Fibroblast of skin of left quadriceps (primary cell): ENCODE results near the gene ALKBH1.
"Not testable (repeated sequence)": the region's sequence is repeated elsewhere in the genome, so short reads cannot be mapped to it uniquely, and the experiment has no call there.

Experiments
- DNase-seq, 2 experiments: peaks; one replicate each; pipeline ENCODE4 v3.0.0-alpha.2; 2013; ENCODE audit warnings: low read depth in 2 of 2

Gene ALKBH1

DNA sequence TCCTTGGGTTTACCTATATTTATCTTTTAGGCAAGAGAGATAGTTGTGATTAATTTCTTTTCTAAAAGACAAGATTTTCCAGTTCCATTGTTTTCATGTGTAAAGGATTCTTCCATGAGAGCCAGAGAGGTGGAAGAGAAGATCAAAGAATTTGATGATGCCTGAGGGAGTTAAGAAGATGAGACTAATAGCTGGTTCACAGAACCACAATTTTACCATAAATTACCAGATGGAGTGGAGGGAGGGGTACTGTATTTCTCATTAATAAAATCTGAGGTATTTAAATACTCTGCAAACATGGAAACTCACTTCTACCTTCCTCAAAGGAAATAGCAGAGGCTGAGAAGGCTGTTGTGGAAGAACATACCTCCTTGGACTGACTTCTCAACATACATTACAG, 34.6 kb downstream of the ALKBH1 start:
- DNase-seq, result no peak

DNA sequence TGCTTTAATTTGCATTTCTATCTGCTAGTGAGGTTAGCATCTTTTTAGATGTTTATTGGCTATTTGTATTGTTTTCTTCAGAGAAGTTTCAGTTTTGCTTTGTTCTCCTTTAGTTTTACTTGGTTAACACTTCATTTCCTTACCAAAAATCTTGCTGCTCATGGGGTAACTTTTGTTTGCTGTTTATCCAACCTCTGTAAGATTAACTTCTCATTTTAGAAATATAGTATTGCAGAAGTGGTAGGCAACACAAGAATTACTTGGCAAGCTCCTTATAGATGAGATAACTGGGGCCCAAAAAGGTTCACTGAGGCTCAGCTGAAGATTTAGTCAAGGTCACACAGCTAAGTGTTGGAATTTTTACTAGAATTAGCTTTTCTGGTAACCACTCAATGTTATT, 40.5 kb downstream of the ALKBH1 start:
- no peak for DNase-seq

DNA sequence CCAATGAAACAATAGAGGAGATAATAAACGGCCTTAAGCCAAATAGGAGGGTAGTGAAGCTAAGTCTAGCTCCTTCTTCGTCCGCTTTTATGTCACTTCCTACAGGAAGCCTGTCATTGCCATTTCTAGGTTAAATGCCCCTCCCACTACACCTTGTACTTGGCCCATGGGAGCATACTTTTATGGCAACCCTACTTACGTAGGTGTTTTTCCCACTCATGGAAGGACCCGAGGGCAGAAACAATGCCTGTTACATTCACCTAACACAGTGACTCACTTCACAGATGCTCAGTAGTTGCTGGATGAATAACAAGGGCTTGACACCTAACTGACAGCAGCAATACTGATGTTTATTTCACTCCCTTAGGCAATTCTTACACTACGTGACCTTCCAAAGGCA, 44.5 kb downstream of the ALKBH1 start:
- DNase-seq, result no peak

DNA sequence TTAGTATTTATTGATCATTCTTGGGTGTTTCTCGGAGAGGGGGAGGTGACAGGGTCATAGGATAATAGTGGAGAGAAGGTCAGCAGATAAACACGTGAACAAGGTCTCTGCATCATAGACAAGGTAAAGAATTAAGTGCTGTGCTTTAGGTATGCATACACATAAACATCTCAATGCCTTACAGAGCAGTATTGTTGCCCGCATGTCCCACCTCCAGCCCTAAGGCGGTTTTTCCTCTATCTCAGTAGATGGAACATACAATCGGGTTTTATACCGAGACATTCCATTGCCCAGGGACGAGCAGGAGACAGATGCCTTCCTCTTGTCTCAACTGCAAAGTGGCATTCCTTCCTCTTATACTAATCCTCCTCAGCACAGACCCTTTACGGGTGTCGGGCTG, 46.3 kb downstream of the ALKBH1 start:
- DNase-seq, result not testable (repeated sequence)

DNA sequence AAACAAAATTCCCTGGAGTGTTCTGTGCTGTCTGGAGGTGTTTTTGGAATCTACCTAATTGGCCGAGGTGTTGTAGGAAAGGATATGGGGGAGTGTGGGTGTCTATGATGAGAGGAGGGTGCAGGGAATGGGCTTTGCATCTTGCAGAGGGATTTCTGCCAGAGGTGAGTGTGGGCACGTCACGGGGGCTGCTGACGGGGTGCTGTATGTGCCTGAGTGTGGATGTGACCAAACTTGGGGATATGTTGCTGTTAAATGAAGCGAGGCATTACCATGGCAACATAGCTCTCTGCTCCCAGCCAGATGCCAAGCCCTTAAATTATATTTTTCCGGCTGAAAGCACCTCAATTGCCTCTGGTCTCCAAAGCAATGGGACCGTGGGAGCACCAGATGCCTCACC, 47.1 kb downstream of the ALKBH1 start:
- DNase-seq, result no peak

DNA sequence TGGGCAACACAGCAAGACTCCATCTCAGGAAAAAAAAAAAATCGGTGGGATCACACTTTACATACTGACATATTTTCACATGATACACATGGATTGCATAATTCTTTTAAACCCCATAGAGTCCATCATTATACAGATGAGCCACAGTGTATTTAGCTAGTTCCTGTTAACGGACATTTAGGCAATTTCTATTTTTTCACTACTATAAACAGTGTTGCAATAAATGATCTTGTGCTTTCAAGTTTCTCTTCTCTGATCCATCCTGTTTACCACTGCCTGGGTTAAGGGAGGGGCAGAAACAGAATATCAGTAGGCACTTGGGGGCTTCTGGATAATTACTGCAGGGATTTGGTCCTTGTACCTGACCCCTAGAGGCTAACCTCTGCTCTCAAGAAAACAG, 48.0 kb downstream of the ALKBH1 start:
- DNase-seq, result no peak

DNA sequence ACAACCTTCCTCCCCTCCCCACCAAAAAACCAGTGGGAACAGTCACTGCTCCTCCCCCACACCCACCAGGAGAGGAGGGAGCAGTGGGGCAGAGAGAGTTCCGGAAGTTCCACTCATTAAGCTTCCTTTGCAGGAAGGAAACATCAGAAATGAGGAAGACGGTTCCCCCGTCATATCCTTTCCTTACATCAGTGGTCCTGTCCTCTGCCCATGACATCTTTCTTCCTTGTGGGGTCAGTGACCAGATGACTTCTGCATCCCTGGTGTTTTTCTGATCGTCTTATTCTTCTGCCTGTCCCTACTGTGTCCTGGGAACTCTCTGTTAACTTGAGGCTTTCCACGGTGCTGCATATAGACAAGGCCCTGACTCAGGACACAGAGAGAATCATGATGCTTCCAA, 50.5 kb downstream of the ALKBH1 start:
- no peak for DNase-seq

DNA sequence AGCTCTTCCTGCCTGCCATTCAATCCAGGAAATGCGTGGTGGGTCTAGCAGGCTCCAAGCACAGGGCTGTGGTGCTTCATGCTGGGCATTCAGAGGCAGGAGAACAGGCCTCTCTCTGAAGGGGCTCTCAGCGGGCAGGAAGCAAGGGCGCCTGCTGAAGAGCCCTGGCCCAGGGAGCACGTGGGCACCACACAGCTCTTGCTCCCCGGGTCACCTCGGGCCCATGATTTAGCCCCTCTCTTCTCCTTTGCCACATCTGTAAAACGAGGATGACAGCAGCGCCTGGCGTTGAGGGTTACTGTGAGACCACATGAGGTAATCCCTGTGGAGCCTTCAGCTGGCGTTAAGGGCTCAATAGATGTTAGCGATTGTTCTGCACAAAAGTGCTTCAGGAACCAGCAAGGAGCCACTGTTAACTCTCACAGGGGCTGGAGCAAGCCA, 53.8 kb downstream of the ALKBH1 start:
- no peak for DNase-seq

DNA sequence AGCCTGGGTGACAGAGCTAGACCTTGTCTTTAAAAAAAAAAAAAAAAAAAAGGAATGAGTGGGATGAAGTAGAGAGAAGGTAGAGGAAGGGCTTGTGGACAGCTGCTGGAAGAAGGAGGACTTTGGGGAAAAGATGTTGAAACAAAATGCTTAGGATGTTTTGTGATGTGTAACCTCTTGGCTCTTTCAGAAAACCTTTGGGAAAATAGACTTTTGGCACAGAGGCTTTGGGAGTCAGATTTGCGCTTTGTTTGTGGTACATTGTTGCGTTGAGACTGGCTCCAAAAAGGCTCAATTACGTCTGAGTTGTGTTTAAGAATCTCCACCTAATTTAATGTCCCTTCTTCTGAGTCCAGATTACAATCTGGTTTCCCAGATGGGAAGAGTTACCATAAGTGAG, 58.5 kb downstream of the ALKBH1 start:
- no peak for DNase-seq

DNA sequence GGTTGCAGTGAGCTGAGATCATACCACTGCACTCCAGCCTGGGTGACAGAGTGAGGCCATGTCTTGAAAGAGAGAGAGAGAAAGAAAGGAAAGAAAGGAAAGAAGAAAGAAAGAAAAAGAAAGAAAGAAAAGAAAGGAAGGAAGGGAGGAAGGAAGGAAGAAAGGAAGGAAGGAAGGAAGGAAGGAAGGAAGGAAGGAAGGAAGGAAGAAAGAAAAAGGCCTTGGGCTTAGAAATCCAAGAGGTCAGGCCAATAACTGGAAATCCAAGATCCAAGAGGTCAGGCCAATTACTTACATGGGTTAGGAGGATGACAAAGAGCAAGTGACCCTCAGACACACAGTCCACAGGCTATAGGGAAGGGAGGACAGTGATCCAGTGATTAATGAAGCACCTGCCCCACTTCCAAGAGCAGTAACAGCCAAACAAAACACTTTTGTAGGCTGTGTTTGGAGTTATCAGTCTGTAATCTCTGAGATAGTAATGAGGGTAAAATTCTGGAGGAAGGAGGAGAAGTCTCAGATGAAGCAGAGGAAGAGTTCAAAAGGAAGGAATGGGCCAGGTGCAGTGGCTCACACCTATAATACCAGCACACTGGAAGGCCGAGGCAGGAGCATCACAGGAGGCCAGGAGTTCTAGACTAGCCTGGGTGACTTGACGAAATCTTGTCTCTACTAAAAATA, 59.2 kb downstream of the ALKBH1 start:
- DNase-seq, result no peak

DNA sequence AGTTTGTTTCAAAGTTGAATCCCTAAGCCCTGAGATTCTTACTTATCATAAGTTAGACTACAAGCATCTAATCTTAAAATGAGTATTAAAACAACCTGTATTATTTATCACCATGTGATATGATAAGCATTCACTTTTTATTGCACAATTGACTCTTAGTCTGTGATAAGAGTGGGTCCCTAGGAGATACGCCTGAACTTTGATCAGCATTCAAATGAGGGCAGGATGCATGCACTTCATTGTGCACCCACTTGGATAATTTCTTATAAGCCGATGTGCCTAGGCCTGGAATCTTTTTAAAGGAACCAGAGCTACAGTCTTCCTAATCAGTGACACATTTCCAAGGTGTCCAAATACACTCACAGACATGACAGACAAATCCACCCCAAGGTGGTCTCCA, 60.0 kb downstream of the ALKBH1 start:
- DNase-seq, result no peak

DNA sequence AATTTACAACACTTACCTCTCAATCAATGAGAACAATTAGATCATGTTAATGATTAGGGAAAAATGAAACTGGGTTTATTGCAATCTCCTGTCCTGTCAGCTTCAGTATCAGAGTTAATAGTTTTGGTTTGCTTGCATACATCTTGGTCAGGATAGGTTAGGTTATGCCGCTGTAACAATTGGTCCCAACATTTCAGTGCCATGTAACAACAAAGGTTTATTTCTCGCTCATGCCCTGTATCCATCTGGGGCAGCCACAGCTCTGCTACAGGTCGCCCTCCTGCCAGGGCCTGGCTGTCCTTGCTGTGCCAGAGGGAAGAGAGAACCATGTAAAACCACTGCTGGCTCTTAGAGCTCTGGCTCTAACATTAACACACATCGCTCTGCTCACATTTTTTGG, 60.9 kb downstream of the ALKBH1 start:
- no peak for DNase-seq

DNA sequence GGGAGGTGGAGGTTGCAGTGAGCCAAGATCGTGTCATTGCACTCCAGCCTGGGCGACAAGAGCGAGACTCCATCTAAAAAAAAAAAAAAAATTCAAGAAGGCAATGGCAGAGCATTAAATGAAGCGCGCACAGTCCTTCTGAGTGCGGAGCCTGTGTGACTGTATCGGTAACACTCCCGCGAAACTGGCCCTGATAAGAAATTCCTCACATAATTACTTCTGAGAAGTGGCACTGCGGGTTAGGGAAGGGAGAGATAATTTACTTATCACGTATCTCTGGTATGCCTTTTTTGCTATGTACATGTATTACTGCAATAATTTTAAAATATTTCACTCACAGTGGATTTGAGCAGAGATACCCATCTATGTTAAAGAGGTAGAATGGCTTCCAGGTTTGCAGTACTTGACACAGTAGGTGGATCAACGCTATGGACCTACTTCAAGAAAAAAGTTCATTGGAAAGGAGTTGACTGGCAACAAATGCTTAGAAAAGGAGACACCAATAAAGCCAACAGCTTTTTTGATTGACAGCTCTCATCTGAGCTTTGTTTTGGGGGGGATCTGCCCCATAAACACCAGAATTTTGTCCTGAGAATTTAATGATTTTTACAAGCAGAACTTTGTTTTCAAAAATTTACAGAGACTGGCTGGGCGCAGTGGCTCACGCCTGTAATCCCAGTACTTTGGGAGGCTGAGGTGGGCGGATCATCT, 62.1 kb downstream of the ALKBH1 start:
- DNase-seq, result no peak

DNA sequence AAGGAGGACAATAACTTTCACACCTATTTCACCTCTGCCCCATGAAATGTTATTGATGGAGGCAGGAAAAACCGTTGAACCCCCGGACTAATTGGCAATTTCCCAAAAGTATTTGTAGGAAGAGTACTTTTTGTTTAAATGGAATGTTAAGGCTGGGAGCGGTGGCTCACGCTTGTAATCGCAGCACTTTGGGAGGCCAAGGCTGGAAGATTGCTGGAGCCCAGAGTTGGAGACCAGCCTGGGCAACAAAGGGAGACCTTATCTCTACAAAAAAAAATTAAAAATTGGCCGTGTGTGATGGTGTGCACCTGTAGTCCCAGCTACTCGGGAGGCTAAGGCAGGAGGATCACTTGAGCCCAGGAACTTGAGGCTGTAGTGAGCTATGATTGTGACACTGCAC, 65.4 kb downstream of the ALKBH1 start:
- DNase-seq, result no peak

DNA sequence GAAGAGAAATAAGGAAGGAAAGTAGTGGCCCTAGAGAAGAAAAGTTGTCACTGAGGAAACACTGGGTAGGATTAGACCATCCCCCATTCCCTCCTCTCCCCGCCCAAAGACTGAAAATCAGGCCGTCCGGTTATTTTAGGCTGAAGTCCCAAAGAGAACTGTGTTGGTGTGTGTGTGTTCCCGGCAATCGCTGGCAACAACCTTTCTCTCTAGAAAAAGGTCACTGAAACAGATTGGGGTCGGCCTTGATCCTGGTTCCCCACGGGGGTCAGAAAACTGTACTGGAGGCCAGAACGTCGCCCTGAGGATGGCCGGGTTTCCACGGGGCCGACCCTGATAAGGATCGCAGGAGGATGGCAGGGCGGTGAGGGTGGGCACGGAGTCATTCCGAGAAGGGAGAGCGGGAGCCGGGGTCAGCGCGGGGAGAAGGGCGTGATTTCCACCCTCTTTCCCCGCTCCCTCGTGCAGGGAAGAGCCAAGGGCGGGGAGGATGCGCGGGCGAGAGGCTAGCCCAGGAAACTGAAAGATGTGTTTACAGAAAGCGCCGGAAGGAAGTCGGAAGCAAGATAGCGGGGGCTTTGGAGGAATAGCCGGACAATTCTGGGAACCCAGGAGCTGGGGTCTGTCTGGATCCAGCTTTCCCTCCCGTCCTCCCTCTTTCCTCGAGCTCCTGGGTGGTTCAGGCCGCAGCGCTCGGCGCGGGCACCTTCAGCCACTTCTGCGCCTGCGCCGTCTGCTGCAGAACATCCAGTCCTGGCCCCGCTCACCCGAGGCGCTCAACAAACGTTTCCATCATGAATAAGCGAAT, 66.1 kb downstream of the ALKBH1 start:
- DNase-seq, result peak; percentile 20 to 31

DNA sequence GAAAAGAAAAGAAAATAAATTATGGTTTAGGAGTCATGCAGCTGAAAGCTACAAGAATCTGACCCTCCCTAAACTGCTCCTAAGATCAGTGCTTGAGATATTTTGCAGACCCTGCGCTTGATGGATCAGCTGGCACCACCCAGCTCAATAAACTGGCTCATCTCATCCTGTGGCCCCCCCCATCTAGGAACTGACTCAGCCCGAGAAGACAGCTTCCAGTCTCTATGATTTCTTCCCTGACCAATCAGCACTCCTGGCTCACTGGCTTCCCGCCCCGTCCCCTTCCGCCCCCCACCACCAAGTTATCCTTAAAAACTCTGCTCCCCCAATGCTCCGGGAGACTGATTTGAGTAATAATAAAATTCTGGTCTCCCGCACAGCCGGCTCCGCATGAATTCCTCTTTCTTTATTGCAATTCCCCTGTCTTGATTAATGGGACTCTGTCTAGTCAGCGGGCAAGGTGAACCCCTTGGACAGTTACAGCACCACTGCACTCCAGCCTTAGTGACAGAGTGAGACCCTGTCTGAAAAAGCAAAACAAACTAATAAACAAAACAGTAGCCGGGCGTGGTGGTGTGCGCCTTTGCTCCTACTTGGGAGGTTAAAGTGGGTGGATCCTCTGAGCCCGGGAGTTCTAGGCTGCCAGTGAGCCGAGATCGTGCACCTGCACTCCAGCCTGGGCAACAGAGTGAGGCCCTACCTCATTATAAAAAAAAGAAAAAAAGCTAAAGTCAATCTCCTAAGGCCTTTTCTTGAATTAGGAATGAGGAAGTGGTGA, 66.9 kb downstream of the ALKBH1 start:
- DNase-seq, result no peak

DNA sequence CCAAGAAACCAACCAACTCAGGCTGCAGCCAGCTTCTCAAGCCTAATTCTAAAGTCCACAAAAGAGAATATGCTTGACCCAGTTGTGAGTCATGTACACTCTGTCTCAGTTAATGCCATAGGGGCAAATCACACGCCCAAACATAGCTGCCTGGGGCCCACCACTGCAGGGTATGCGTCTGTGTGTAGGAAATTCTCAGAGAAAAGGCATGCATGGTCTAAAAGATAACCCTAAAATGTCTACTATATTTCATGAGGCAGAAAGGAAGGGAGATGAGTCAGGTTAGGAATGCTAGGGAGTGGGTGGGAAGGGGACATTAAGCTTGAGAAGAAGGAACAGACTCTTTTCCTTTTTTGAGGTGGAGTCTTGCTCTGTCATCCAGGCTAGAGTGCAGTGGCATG, 69.1 kb downstream of the ALKBH1 start:
- peak; percentile 63 to 69 for DNase-seq

DNA sequence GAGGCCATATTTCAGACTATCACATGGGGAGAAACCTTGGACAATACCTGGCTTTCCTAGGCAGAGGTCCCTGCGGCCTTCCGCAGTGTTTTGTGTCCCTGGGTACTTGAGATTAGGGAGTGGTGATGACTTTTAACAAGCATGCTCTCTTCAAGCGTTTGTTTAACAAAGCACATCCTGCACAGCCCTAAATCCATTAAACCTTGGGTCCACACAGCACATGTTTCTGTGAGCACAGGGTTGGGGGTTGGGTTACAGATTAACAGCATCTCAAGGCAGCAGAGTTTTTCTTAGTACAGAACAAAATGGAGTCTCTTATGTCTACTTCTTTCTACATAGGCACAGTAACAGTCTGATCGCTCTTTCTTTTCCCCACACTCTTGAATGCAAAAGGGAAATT, 72.0 kb downstream of the ALKBH1 start:
- not testable (repeated sequence) for DNase-seq

DNA sequence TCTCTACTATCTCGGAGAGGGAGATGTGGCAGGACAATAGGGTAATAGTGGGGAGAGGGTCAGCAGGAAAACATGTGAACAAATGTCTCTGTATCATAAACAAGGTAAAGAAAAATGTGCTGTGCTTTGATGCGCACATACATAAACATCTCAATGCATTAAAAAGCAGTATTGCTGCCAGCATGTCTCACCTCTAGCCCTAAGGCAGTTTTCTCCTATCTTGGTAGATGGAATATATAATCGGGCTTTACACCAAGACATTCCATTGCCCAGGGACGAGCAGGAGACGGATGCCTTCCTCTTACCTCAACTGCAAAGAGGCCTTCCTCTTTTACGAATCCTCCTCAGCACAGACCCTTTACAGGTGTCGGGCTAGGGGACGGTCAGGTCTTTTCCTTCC, 72.4 kb downstream of the ALKBH1 start:
- not testable (repeated sequence) for DNase-seq

DNA sequence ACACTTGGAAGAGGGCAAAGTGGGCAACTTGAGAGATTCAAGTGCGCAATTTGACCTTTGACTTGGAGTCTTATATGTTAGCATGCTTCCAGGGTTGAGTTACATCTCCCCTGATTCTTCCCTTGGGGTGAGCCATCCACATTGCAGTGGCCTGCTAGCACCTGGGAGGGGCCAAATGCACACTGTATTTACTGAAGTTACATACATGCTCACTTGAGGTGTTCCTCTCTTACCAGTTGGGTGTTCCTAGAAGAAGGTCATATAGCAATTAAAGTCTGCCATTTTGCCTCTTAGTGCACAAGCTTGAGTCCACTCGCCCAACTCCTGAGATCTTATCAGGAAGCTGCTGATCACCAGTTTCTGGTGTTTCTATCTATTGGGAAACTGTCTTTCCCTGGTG, 77.7 kb downstream of the ALKBH1 start:
- DNase-seq, result no peak

DNA sequence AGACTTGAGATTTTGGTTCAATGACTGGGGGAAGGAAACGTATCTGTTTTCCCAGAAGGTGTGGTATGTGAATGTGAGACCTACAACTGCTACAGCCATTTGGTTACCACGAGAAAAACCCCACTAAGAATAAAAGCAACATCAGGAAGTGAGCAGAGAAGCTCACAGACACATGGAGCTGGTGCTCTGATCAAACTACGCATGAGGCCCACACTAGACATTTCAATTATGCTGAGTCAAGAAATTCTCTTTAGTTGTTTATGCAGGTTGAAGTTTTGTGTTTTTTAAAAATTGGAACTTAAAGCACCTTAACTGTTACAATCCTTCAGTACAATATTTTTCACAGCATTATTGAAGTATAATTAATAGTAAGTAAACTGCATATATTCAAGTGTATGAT, 82.5 kb downstream of the ALKBH1 start:
- no peak for DNase-seq

DNA sequence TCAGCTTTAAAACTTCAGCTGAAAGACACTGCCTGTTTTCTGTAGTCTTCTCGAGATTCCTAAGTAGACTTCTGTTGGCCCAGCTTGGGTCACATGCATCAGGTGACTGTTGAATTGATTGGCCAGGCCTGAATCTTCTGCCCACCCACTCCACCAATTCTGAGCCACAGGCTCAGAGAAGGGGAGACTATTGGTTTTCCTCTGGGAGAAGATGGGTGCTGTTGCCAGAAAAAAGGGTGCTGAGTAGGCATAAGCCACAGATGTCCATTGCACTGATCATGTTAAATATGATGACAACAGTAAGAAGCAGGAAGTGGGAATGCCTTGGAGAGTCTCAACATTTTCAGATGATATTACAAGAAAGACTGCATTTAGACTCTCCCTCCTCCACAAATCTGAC, 84.6 kb downstream of the ALKBH1 start:
- no peak for DNase-seq
